HG03064 (cell line): Measurements from ENCODE around the gene PYCR2.

ENCODE experiments used
- ATAC-seq: cut with Tn5 transposase; IDR thresholded peaks from one replicate; pipeline ENCODE4 v1.9.1; 2021; ENCODE audit warnings: low read depth; ENCODE audit not compliant: unreplicated experiment

Gene PYCR2

DNA sequence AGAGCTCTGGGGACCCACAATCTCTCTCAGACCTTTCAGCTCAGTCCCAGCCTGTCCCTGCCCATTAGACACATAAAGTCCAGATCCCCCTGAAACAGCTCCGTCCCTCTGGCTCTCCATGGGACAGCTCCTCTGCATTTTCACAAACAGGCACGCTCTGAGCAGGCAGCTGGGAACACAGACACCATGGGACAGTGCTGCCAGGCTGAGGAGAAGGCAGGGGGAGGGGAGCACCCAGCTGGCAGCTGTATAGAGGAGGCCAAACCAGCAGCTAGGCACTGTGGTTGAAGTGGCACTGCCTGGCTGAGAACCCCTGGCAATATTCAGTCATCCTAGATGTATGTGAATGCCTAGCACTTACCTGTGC lies 43.8 kb downstream of the PYCR2 start:
- no peak for ATAC-seq

DNA sequence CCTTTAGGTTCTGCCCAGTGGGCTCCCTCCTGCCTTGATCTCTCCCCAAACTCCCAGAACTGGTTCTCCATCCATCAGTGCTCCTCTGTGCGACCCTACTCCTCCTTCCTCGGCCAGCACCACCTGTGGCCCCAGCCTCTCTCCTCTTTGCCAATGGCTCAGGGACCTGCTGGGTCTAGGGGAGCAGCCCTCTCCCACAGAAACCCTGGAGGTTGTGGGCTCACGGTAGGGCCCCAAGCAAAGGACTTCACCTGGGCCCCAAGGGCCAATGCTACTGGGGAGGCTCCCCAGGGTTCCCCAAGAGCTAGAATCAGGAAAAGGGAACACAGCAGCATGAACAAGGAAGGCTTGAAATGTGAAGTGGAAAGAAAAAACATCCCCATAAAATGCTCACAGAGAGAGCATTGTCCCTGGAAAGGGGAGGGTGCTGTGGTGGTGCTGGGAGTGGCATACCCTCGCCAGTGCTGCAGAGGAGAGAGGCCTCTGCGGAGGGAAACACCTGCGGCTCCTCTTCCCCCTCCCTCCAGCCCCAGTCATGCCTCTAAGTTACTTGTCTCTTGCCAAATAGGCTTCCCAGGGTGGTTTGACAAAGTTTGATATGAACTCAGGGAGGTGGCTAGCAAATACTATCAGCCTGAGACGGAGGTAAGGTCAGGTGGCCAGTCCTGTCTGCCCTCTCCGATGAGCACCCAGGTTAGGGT lies 44.4 kb downstream of the PYCR2 start:
- ATAC-seq: no peak

DNA sequence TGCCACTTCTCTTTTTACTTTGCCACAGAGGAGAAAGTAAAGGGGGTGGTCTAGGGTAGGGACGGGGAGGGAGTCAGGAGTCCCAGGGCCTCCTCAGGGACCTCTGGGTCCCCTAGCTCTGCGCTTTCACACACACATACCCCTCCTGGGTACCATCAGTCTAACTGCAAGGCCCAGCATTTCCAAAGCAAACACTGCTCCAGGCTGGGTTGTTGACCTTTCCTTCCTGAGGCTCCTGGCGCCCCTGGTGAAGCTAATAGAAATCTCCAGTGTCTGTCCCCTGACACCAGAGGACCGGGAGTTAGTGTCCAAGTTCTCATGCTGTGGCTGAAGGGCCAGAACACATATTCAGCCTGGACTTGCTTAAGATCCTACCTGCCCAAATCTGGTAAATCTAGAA lies 45.8 kb downstream of the PYCR2 start:
- ATAC-seq: no peak

DNA sequence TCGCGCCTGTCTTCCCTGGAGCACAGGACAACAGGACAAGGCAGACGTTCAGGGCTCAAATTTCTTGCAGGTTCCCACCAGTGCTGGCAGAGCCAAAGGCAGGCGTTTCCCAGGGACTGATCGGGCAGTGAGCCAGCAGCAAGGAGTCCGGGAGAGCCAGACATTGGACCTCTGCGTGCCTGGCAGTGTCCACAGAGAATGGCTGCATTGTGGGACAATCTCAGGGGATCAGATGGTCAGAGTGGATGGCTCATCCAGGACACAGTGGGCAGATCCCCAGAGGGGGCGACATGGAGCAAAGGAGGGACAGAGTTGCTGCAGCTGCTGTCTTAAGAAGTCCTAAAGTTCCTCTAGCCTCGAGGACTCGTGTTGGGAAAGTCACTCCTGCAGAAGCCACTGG lies 46.5 kb downstream of the PYCR2 start:
- ATAC-seq: no peak

DNA sequence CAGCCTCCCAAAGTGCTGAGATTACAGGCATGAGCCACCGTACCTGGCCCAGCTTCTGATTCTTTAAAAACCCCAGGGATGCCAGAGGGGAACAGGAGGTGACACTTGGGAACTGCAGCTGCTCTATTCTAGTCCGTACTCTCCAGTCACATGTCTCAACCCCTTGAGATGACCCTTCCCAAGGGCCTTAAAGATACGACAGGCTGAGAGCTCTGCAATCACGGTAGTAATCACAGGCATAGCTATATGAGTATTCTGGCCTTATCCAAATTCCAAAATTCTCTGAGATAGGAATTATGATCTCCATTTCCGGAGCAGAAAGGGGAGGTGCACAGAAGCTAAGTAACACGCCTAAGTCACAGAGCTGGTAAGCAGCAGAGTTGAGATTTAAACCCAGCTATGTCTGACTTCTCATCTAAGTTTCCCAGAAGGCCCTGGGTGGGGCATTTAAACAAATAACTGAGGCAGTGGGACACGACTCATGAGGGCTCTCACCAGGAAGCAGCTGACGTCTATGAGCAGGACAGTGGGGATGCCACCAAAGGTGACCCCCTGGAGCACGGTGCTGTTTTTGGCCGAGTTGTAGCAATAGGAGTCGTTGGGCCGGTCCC lies 47.0 kb downstream of the PYCR2 start:
- ATAC-seq: no peak

DNA sequence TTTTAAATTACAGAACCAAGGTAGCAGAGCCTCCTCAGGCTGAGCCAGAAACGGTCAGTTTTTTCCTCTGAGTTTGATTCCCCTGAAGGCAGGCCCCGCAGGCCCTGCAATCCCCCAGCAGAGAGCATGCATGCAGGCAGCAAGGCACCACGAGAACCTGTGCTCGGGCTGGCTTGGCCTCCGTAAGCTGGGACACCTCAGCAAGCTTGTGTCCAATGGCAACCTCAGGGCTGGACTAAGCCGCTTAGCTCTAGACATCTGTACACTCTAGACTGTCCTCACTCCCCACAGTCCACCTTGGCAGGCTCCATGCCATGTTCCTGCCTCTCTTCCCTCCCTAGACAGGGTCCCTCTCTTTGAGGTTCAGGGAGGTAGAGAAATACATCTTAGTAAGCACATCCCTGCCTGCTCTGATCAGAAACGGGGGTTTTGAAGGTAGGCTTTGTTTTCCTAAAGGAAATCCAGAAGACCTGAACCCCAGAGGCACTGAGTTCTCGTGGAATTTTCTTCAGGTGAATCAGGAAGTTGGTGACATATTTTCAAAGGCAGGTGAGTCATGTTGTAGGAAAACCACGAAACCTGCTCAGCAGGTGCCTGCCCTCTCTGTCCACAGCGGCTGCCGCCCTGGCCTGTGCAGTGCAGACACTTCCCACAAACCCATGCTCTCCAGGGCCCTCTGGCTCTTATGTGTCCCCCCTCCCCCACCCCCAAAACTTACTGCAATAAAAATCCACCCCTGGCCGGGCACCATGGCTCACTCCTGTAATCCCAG lies 48.8 kb downstream of the PYCR2 start:
- no peak for ATAC-seq

DNA sequence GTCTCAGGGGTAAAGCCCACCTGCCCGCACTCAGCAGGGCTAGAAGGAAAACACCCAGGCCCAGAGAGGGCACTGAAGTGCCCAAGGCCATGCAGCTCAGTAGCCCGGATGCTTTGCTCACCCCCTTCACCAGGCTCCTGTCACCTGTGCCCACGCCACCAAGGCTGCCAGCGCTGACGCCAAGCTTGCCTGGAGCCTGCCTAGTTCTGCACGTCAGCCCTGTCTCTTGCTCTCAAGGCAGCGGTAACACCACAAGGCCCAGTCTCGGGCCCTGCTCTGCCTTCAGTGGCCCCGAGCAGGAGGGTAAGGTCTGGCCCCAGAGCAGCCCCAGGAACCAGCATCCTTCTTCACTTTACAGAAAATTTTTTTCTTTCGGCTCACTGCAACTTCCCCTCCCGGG lies 49.6 kb downstream of the PYCR2 start:
- no peak for ATAC-seq

DNA sequence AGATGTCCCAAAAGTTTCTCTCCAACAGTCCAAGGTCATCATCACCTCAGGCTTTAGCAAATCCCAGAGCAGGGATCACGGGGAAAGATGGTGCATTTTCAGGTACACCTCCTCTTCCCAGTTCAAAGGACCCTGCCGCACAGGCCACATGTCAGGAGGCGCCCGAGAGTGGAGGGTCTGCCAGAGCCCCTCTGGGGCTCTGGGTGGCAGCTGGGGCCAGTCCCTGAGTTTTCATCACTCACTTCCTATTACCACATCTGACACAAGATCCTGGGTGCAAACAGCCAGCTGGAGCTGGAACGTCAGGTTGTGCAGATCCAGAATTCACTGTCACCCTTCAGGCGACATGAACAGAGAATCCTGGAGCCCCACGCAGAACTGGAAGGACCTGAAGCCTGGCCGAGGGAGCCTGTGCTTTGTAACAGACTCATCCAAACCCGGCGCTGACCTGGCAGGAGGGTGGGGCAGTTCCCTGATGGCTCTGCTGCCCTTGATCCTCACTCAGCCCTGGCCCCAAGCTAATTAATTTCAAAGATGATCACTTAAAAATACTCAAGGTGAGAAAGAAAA lies 50.7 kb downstream of the PYCR2 start:
- ATAC-seq: no peak

DNA sequence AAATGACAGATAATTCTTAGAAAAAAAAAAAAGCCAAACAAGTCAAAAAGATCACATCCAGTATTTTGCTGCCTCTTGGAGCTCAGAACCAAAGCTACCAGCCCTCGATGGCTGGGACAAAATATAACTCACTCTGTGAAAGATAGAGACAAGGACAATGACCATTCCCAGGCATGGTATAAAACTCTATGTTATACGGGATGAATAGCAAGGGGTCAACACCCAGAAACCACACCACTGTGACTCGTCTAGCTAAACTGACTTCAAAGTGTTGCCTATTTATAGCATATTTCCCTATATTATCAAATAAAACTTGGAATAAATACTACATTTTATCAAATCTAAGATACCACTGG lies 52.0 kb downstream of the PYCR2 start:
- no peak for ATAC-seq

DNA sequence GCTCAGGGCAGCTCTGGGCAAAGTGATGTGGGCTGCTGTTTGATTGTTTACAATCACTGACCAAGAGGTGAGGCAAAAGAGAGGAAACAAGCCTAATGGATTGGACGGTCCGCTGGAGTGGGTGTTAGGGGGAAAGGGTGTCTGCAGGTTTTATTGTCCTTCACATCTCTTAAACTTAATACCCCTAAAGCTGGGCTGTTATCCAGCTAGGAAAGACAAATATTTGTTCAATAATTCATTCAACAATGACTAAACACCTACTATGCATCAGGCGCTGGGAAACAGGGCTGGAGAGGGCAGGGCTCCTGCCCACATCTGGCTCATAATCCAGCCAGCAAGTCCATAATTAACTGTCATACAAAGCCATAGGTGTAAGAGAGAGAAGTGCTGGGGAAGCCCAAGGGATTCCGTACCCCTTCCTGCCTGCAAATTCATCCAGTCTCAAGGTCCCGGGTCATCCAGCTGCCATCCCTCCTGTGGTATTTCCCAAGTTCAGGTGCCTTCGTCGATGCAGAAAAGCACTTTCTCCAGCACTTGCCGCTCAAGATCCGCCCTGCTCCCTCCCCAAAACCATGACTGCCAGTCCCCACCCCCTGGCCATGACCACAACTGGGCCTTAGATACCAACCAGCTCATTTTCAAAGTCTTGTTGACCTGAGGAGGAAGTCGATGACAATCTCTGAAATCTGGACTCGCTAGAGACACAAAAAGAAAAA lies 52.5 kb downstream of the PYCR2 start:
- no peak for ATAC-seq

DNA sequence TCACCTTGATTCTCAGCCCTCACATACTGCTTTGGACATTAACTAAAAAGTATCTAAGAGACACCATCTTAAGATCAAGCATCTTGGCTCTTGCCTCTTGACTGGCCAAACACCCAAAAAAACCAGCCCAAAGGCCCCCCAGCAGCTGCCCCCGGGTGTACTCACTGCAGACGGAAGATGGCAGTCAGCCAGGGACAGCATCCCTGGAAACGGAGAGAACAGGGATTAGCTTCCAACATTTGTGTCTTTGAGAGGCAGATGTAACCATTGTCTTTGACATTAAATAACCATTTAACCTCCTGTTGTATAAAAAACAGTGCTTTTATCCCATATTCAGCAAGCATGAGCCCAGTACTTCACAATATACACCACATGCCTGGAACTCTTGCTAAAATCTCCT lies 53.1 kb downstream of the PYCR2 start:
- no peak for ATAC-seq
